Cardiac fibroblast (primary cell): ENCODE measurements around the gene ANGEL1.

Source experiments
- DNase-seq, 2 donors: peaks; one replicate each; pipeline versions ENCODE4 v3.0.0 to v3.0.0-alpha.2; 2010; ENCODE audit warnings: low read depth in 2 of 2
- H3K4me3 ChIP-seq, 2 donors: replicated peaks in 1 of 2; 1 replicate in 1 of 2; 2 replicates in 1 of 2; pipeline ENCODE4 v1.5.1; 2011; ENCODE audit warnings: low read depth in 2 of 2, low read length in 2 of 2, mild to moderate bottlenecking in 2 of 2, moderate library complexity in 1 of 2
- TF ChIP-seq, protein P1 (sequence below): IDR thresholded peaks from one replicate; pipeline ENCODE4 v1.5.1; 2011; ENCODE audit warnings: low read depth, mild to moderate bottlenecking, low read length, inconsistent platforms

Gene ANGEL1

DNA sequence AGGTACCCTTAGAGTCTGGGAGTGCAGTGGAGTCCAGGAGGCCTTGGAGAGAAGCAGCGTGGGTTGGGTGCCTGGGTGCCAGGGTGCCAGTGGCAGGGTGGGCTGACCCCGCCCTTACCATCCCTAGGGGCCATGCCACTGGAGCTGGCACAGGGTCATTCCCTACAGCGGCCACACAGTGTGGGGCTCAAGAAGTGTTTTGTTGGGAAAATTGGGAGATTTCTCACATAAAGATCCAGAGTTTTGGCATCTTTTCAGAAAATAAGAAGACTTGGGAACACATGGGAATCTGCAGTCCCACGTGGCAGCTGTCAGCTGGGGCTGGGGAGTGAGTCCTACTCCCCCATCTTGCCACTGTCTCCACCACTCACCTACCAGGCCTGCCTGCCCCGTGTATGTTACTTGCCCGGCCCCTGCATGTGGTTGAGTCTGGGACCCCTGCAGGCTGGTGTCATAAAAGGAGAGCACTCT, 47.2 kb downstream of the ANGEL1 start:
- DNase-seq: no peak
- no peak overlapping the region for H3K4me3 ChIP-seq
- TF ChIP-seq, protein P1, sequence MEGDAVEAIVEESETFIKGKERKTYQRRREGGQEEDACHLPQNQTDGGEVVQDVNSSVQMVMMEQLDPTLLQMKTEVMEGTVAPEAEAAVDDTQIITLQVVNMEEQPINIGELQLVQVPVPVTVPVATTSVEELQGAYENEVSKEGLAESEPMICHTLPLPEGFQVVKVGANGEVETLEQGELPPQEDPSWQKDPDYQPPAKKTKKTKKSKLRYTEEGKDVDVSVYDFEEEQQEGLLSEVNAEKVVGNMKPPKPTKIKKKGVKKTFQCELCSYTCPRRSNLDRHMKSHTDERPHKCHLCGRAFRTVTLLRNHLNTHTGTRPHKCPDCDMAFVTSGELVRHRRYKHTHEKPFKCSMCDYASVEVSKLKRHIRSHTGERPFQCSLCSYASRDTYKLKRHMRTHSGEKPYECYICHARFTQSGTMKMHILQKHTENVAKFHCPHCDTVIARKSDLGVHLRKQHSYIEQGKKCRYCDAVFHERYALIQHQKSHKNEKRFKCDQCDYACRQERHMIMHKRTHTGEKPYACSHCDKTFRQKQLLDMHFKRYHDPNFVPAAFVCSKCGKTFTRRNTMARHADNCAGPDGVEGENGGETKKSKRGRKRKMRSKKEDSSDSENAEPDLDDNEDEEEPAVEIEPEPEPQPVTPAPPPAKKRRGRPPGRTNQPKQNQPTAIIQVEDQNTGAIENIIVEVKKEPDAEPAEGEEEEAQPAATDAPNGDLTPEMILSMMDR: no peak

DNA sequence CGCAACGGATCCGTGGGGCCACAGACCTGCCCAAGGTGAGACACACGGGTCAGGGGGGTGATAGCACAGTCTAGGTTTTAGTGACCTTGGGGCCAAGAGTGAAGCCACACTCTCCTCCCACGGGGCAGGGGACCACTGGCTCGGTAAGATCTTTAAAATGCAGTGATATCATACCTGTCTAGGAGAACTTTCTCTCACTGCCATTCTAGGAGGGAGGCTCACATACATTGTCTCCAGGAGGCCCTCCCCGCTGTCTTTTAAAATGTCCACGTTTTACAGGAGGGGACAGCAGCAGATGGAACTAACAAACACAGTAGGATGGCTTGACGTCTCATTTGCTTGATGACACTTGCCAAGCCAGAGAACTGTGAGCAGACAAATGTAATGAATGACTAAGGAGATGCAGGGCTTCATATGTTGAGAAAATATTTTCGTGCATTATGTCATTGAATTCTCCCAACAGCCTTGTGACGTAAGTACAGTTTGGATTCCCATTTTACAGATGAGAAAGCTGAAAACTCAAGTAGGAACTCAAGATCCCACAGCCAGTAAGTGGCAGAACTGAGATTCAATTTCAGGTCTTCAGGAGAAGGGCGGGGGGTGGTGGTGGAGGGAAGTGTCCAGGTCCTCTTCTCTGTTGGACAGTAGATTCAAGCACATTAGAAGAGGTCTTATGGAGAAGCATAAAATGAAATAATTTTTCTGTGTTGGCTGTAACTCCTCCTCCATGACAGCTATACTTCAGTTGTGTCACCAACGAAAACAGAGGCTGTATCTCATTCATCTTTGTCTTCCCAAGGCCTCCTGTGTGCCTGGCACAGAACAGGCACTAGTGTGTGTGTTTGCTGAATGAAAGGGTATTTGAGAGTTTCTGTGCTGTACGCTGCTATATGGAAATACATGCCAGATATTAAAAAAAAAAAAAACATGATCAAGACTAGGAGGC, 49.3 kb downstream of the ANGEL1 start:
- TF ChIP-seq, protein P1: no peak
- DNase-seq: peak; percentile 39 to 50
- peak overlapping the region in 1 of 2 donors; percentile 87 for H3K4me3 ChIP-seq

DNA sequence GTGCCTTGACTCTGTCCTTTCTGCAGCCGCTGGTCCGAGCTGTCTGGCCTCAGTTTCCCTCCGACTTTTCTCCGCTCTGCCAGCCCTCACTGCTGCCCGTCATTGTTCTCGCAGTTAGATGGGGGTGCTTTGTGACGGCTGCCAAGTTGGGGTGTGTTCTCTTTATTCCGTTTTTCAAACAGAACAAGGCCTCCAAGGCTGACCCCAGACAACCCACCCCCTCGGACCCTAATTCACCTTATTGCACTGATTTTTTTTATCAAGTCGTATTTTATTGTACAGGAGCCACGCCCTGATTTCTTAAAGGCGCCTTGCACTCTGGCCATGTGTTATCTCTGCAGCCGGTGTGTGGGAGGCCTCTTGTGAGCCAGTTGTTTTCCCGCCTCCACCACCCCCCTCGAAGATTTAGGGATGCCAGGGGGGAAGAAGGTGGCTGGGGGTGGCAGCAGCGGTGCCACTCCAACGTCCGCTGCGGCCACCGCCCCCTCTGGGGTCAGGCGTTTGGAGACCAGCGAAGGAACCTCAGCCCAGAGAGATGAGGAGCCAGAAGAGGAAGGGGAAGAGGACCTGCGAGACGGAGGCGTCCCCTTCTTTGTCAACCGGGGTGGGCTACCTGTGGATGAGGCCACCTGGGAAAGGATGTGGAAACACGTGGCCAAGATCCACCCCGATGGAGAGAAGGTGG, 50.1 kb downstream of the ANGEL1 start:
- H3K4me3 ChIP-seq: peak overlapping the region; percentile 62 to 87
- TF ChIP-seq, protein P1: no peak
- DNase-seq: no peak

DNA sequence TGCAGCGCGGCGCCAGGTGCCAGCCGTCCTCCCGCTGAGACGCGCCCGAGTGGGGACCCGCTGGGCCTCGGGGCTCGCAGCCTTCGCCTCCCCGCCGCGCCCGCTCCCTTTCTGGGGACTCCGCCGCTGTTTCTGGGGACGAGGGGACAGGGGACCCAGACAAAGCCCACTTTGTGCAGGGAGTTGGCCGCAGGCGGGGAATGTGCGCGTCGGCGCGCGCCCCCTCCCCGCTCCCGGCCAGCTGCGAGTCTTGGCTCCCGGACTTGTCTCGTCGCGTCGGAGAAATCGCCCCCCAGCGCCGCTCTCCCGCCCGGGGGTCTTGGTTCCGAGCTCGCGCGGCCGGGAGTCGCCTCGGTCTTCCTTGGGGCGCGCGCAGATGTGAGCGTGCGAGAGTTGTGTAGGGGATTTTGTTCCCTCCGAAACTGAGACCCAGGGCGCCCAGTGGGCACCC, 50.7 kb downstream of the ANGEL1 start:
- peak overlapping the region; percentile 62 to 87 for H3K4me3 ChIP-seq
- TF ChIP-seq, protein P1: no peak
- DNase-seq: no peak

DNA sequence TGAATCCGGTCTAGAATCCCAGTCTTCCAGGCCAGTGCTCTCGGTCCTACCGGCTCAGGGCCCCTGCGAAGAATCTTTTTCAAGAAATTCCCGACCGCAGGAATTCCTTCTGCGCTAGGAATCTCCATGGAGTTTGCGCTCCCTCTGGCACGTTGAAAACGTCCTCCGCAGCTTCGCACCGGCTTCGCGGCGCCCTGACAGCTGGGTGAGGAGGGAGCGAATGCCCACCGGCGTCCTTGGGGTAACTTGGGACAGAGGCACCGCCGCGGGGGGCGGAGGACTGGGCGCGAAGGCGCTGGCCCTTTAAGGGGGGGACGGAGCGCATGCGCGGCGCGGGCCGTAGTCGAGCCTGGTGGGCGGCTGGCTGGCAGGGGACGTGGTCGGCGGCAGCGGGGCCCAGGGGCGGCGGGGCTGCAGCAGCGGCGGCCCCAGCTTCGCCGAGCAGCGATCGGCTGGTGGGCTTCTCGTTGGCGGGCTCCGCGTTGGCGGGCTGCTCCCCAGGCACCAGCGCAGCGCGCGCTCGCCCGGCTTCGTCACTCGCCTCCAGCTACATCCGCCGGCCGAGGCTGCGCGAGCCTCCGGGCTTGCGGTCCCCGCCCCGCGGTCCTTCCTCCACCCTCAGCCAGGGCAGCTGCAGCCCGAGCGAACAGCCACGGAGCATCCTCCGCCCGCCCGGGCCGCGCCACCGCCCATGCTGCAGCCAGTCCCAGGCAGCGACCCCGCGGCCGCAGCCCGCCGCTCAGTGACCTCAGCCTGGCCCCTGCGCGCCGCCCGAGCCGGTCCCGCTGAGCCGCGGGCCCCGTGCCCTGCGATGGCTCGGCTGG, 51.3 kb downstream of the ANGEL1 start, which contains the start of gene VASH1:
VASH1 (plus strand) TSS at position 333 of the 824 bp plus-strand sequence. CDS start 1,354 bp downstream, outside the sequence.
- DNase-seq: peak; percentile 73 to 78

More for the DNA sequence above, 51.3 kb downstream of the ANGEL1 start, which contains the start of gene VASH1:
- H3K4me3 ChIP-seq: peak within 1 kb of the TSS; percentile 62 to 87
- TF ChIP-seq, protein P1: no peak
